ENCODE measurements around the gene MLEC.

Gene MLEC

DNA sequence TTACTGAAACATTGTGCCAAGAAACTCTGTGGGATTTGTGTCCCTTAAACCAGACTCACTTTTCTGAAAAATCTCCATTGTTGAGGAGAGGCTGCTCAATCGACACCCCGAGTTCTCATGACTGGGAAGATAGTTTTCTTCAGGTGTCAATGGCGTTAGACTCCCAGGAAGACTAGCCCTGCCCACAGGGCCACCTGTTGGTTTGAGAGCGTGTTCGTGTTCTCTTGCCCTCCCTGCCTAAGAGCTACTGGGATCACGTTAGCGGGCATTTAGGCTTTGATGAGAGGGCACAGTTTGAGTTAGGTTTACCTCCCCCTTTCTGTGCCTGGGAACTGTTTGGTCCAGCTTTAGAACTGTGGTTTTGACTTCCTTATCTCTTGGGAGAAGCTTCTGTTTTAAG, 12.6 kb downstream of the MLEC start:
- no peak overlapping the region for H2AK5ac ChIP-seq (ENCODE audit: low read depth, low read length)
- H3K4ac ChIP-seq (ENCODE audit: low read length) = no peak overlapping the region
- H3K79me1 ChIP-seq (ENCODE audit: low read depth, low read length) = no peaks in the 10 kb centered on the region
- H2BK12ac ChIP-seq (ENCODE audit: low read length) = no peak overlapping the region
- H3K4me2 ChIP-seq (ENCODE audit: insufficient read depth, low read length, poor library complexity, severe bottlenecking) = no peak overlapping the region
- H3K9me3 ChIP-seq (replicated peaks in 1 of 2; ENCODE audit: control insufficient read depth in 2 of 2, insufficient read depth in 1 of 2, low read depth in 1 of 2, low read length in 2 of 2) = no peaks in the 10 kb centered on the region
- no peak overlapping the region for H2AFZ ChIP-seq (ENCODE audit: low read length)
- H2BK5ac ChIP-seq (ENCODE audit: low read length) = no peak overlapping the region
- no peak overlapping the region for H3K14ac ChIP-seq (ENCODE audit: low read length)
- no peak for DNase-seq (ENCODE audit: low spot score)
- no peak overlapping the region for H3K4me3 ChIP-seq (ENCODE audit: low read length in 2 of 2)
- no peak overlapping the region for H2BK120ac ChIP-seq (ENCODE audit: low read depth, low read length)
- H4K8ac ChIP-seq (ENCODE audit: low read depth, low read length) = no peak overlapping the region
- peaks cover 0 to 4% of the 10 kb centered on the region in 2 donors for H3K4me1 ChIP-seq (ENCODE audit: control insufficient read depth in 2 of 2, insufficient read depth in 1 of 2, low read depth in 1 of 2, low read length in 2 of 2)
- no peak overlapping the region for H4K91ac ChIP-seq (ENCODE audit: low read depth, low read length, poor library complexity)
- no CpG with 5 or more reads among the region's 7 CpGs for WGBS, 2 donors (ENCODE audit: extremely low coverage in 2 of 2, insufficient read length in 2 of 2, insufficient replicate concordance in 1 of 2)
- H3K36me3 ChIP-seq (replicated peaks in 1 of 2; ENCODE audit: control insufficient read depth in 2 of 2, insufficient read depth in 2 of 2, low read length in 2 of 2) = peaks cover 45 to 99% of the 10 kb centered on the region in 2 donors
- no peak overlapping the region for H3K23ac ChIP-seq (ENCODE audit: low read depth, low read length, poor library complexity)
- no peak overlapping the region for H2BK15ac ChIP-seq (ENCODE audit: low read length)
- no peak overlapping the region for H3K27ac ChIP-seq (replicated peaks; ENCODE audit: low read length)
- no peak overlapping the region for H3K9ac ChIP-seq (ENCODE audit: low read depth, low read length, poor library complexity)
- no peak overlapping the region for H3K18ac ChIP-seq (ENCODE audit: low read length)
- H3K27me3 ChIP-seq (ENCODE audit: control insufficient read depth in 3 of 3, insufficient read depth in 3 of 3, low read depth in 1 of 3, low read length in 3 of 3) = no peaks in the 10 kb centered on the region

- no peak overlapping the region for H3K4me3 ChIP-seq (ENCODE audit: low read length in 2 of 2)
- no peak for DNase-seq (ENCODE audit: low spot score)
These were observed 13.9 kb downstream of the MLEC start for GRCh38 chr12:120700886-120701285.

DNA sequence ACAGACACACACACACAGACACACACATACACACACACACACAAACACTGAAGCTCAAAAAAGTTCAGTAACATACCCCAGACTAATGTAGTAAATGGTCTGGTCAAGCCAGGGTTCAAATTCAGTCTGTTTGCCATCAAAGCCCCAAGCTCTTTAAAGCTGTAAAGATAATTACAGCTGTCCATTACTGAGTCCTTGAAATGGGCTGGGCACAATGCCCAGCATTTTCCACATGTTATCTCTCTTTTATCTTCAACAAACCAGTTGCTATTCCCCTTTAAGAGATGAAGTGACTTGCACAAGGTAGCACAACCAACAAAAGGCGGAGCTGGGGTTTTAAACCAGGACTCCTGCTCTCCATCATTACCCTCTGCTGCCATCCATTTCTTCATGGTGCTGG, 15.7 kb downstream of the MLEC start:
- Histone ChIP-seq H3K23ac (ENCODE audit: low read depth, low read length, poor library complexity) (no peak overlapping the region), H2BK120ac (ENCODE audit: low read depth, low read length) (no peak overlapping the region), H2AFZ (ENCODE audit: low read length) (no peak overlapping the region), H2BK12ac (ENCODE audit: low read length) (no peak overlapping the region), H3K36me3 (replicated peaks in 1 of 2; ENCODE audit: control insufficient read depth in 2 of 2, insufficient read depth in 2 of 2, low read length in 2 of 2) (peaks cover 25 to 80% of the 10 kb centered on the region in 2 donors), H3K9me3 (replicated peaks in 1 of 2; ENCODE audit: control insufficient read depth in 2 of 2, insufficient read depth in 1 of 2, low read depth in 1 of 2, low read length in 2 of 2) (no peaks in the 10 kb centered on the region), H3K27ac (replicated peaks; ENCODE audit: low read length) (no peak overlapping the region), H3K18ac (ENCODE audit: low read length) (no peak overlapping the region), H3K4ac (ENCODE audit: low read length) (no peak overlapping the region), H4K91ac (ENCODE audit: low read depth, low read length, poor library complexity) (no peak overlapping the region), H3K9ac (ENCODE audit: low read depth, low read length, poor library complexity) (no peak overlapping the region), H3K27me3 (ENCODE audit: control insufficient read depth in 3 of 3, insufficient read depth in 3 of 3, low read depth in 1 of 3, low read length in 3 of 3) (no peaks in the 10 kb centered on the region), H3K4me3 (ENCODE audit: low read length in 2 of 2) (no peak overlapping the region), H2AK5ac (ENCODE audit: low read depth, low read length) (no peak overlapping the region), H3K4me2 (ENCODE audit: insufficient read depth, low read length, poor library complexity, severe bottlenecking) (no peak overlapping the region), H3K4me1 (ENCODE audit: control insufficient read depth in 2 of 2, insufficient read depth in 1 of 2, low read depth in 1 of 2, low read length in 2 of 2) (no peaks in the 10 kb centered on the region), H4K8ac (ENCODE audit: low read depth, low read length) (no peak overlapping the region), H2BK15ac (ENCODE audit: low read length) (no peak overlapping the region), H2BK5ac (ENCODE audit: low read length) (no peak overlapping the region), H3K79me1 (ENCODE audit: low read depth, low read length) (no peaks in the 10 kb centered on the region), H3K14ac (ENCODE audit: low read length) (no peak overlapping the region)
- DNase-seq (ENCODE audit: low spot score) = no peak
- no CpG with 5 or more reads among the region's 1 CpG for WGBS, 2 donors (ENCODE audit: extremely low coverage in 2 of 2, insufficient read length in 2 of 2, insufficient replicate concordance in 1 of 2)

More at GRCh38 chr12:120700886-120701285, 13.9 kb downstream of the MLEC start:
- Histone ChIP-seq H3K27me3 (ENCODE audit: control insufficient read depth in 3 of 3, insufficient read depth in 3 of 3, low read depth in 1 of 3, low read length in 3 of 3) (no peaks in the 10 kb centered on the region), H3K9me3 (replicated peaks in 1 of 2; ENCODE audit: control insufficient read depth in 2 of 2, insufficient read depth in 1 of 2, low read depth in 1 of 2, low read length in 2 of 2) (no peaks in the 10 kb centered on the region), H3K4me2 (ENCODE audit: insufficient read depth, low read length, poor library complexity, severe bottlenecking) (no peak overlapping the region), H2AFZ (ENCODE audit: low read length) (no peak overlapping the region), H3K18ac (ENCODE audit: low read length) (no peak overlapping the region), H3K14ac (ENCODE audit: low read length) (no peak overlapping the region), H3K79me1 (ENCODE audit: low read depth, low read length) (no peaks in the 10 kb centered on the region), H2BK12ac (ENCODE audit: low read length) (no peak overlapping the region), H3K23ac (ENCODE audit: low read depth, low read length, poor library complexity) (no peak overlapping the region), H3K4me1 (ENCODE audit: control insufficient read depth in 2 of 2, insufficient read depth in 1 of 2, low read depth in 1 of 2, low read length in 2 of 2) (no peaks in the 10 kb centered on the region), H2BK120ac (ENCODE audit: low read depth, low read length) (no peak overlapping the region), H2AK5ac (ENCODE audit: low read depth, low read length) (no peak overlapping the region), H3K36me3 (replicated peaks in 1 of 2; ENCODE audit: control insufficient read depth in 2 of 2, insufficient read depth in 2 of 2, low read length in 2 of 2) (peaks cover 35 to 97% of the 10 kb centered on the region in 2 donors), H4K91ac (ENCODE audit: low read depth, low read length, poor library complexity) (no peak overlapping the region), H3K27ac (replicated peaks; ENCODE audit: low read length) (no peak overlapping the region), H4K8ac (ENCODE audit: low read depth, low read length) (no peak overlapping the region), H2BK5ac (ENCODE audit: low read length) (no peak overlapping the region), H2BK15ac (ENCODE audit: low read length) (no peak overlapping the region), H3K4ac (ENCODE audit: low read length) (no peak overlapping the region), H3K9ac (ENCODE audit: low read depth, low read length, poor library complexity) (no peak overlapping the region)
- no CpG with 5 or more reads among the region's 5 CpGs for WGBS, 2 donors (ENCODE audit: extremely low coverage in 2 of 2, insufficient read length in 2 of 2, insufficient replicate concordance in 1 of 2)

GRCh38 chr12:120703311-120703942, 16.5 kb downstream of the MLEC start:
- Histone ChIP-seq H3K4me2 (ENCODE audit: insufficient read depth, low read length, poor library complexity, severe bottlenecking) (no peak overlapping the region), H3K14ac (ENCODE audit: low read length) (no peak overlapping the region), H3K23ac (ENCODE audit: low read depth, low read length, poor library complexity) (no peak overlapping the region), H3K9ac (ENCODE audit: low read depth, low read length, poor library complexity) (peak overlapping the region; percentile 47), H3K79me1 (ENCODE audit: low read depth, low read length) (no peaks in the 10 kb centered on the region), H3K27me3 (ENCODE audit: control insufficient read depth in 3 of 3, insufficient read depth in 3 of 3, low read depth in 1 of 3, low read length in 3 of 3) (no peaks in the 10 kb centered on the region), H2BK12ac (ENCODE audit: low read length) (no peak overlapping the region), H2BK5ac (ENCODE audit: low read length) (no peak overlapping the region), H2AFZ (ENCODE audit: low read length) (no peak overlapping the region), H3K36me3 (replicated peaks in 1 of 2; ENCODE audit: control insufficient read depth in 2 of 2, insufficient read depth in 2 of 2, low read length in 2 of 2) (peaks cover 23 to 72% of the 10 kb centered on the region in 2 donors), H4K8ac (ENCODE audit: low read depth, low read length) (no peak overlapping the region), H2AK5ac (ENCODE audit: low read depth, low read length) (no peak overlapping the region), H4K91ac (ENCODE audit: low read depth, low read length, poor library complexity) (no peak overlapping the region), H3K4me1 (ENCODE audit: control insufficient read depth in 2 of 2, insufficient read depth in 1 of 2, low read depth in 1 of 2, low read length in 2 of 2) (no peaks in the 10 kb centered on the region), H3K4ac (ENCODE audit: low read length) (no peak overlapping the region), H3K4me3 (ENCODE audit: low read length in 2 of 2) (no peak overlapping the region), H2BK15ac (ENCODE audit: low read length) (no peak overlapping the region), H2BK120ac (ENCODE audit: low read depth, low read length) (no peak overlapping the region), H3K27ac (replicated peaks; ENCODE audit: low read length) (no peak overlapping the region), H3K18ac (ENCODE audit: low read length) (no peak overlapping the region), H3K9me3 (replicated peaks in 1 of 2; ENCODE audit: control insufficient read depth in 2 of 2, insufficient read depth in 1 of 2, low read depth in 1 of 2, low read length in 2 of 2) (no peaks in the 10 kb centered on the region)
- no CpG with 5 or more reads among the region's 11 CpGs for WGBS, 2 donors (ENCODE audit: extremely low coverage in 2 of 2, insufficient read length in 2 of 2, insufficient replicate concordance in 1 of 2)
- no peak for DNase-seq (ENCODE audit: low spot score)
